HG03097 (cell line): Measurements from ENCODE around the gene FER1L5.
"Not testable (repeated sequence)": the region's sequence is repeated elsewhere in the genome, so short reads cannot be mapped to it uniquely, and the experiment has no call there.

Source experiments
- ATAC-seq: cut with Tn5 transposase; IDR thresholded peaks from one replicate; pipeline ENCODE4 v1.9.1; 2021; ENCODE audit not compliant: unreplicated experiment, low FRiP score

Gene FER1L5

GRCh38 chr2:96633641-96634040 lies 8.9 kb upstream of the FER1L5 start:
- no peak for ATAC-seq

GRCh38 chr2:96636551-96637171 lies 5.9 kb upstream of the FER1L5 start:
- no peak for ATAC-seq

DNA sequence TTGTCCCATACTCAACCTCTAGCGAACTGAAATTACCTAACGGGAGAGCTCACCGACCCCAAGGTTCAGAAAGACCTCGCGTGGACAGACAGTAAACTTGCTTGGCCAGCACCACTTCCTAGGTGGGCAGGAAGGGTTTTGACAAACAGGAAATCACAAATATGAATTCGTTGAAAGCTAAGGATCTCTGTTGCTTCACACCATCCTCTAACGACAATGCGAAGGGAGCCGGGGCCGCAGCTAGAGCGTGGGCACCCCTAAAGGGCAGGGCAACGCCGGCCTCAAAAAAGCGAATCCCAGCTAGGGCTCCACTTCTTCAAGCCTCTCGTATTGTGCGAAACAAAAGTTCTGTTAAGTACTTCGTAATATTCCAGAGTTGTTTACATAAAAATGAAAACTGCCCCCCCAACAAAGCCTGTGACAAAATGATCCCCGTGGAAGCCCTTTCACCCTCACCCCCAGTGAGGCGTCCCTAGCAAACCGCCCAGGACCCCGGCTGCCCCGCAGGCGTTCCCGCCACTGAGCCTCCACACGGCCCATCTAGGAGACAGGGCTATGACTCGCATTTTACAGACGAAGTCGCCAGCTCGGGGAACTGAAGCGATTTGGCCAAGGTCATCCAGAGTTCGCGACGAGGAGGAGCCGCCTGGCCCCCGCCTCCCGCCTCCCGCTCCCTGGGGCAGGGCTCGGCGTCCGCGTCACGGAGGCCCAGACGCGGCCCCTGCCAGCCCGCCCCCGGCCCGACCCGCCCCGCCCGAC lies 5.0 kb upstream of the FER1L5 start:
- ATAC-seq, result peak; percentile 52

DNA sequence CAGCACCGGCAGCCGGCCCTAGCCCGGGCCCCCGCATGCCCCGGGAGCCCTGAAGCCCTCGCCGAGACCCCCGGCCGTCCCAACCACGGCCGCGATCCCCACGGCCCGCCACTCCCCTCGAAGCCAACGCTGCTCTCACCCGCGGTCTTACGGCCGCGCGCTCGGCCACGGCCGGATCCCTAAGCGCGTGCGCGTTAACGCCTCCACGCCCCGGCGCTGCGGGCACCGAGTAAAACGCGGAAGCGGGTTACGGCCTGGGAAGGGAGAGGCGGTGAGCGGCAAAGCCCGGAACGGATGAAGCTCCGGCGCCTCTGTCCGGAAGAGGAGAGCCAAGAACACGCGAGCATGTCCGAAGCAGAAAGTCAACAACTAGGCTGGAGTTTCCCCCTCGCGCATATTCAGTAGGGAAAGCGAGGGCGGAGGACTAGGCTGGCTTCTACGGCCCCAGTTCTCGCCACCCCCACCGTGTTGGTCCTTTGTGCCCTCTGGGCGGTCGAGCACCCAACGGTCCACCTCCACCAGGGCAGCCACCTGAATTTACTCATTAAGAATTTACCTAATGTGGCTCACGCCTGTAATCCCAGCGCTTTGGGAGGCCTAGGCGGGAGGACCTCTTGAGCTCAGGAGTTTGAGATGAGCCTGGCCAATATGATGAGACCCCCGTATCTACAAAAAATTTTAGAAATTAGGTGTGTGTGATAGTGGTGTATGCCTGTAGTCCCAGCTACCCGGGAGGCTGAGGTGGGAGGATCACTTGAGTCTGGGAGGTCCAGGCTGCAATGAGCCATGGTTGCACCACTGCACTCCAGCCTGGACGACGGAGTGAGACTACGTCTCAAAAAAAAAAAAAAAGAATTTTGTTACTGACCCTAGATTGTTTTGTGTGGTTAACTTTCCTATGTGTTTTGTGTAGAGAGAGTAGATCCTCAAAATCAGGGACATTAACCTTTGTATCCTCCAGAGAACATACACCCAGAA lies 4.1 kb upstream of the FER1L5 start, which contains the start of gene KANSL3:
TSS of gene KANSL3 (minus strand) at position 169 of the 978 bp plus-strand sequence. CDS start 1,177 bp downstream, outside the sequence.
- ATAC-seq, result peak; percentile 78

GRCh38 chr2:96647681-96648080 lies 5.1 kb downstream of the FER1L5 start:
- ATAC-seq, result no peak

- no peak for ATAC-seq
These were observed 5.9 kb downstream of the FER1L5 start for GRCh38 chr2:96648306-96648930.

GRCh38 chr2:96649342-96649741 lies 6.8 kb downstream of the FER1L5 start:
- no peak for ATAC-seq

- ATAC-seq, result no peak
These were observed 9.2 kb downstream of the FER1L5 start for GRCh38 chr2:96651793-96652192.

DNA sequence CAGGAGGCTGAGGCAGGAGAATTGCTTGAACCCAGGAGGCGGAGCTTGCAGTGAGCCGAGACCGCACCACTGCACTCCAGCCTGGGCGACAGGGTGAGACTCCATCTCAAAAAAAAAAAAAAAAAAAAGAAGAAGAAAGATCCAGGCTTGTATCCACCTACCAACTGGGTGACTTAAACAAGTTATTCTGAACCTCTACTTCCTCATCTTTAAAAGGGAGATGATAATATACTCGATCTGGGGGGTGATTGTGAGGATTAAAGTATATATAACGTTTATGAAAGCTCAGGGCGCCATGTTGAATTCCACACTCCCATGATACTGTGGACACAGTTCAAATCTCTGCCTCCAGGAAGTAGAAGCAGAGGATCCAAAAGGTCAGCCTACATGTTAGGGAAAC lies 12.2 kb downstream of the FER1L5 start:
- not testable (repeated sequence) for ATAC-seq

DNA sequence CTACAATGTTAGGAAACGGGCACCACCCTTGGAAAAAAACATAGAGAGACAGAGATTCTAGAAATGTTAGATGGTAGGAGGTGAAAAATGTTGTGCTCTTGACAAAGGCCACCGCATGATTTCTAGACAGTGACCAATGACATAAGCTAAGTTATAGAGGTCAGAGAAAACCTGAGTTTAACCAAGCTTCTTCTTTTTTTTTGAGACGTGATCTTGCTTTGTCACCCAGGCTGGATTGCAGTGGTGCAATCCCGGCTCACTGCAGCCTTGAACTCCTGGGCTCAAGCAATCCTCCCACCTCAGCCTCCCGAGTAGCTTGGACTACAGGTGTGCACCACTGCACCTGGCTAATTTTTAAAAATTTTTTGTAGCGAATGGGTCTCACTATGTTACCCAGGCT lies 13.0 kb downstream of the FER1L5 start:
- ATAC-seq, result no peak

DNA sequence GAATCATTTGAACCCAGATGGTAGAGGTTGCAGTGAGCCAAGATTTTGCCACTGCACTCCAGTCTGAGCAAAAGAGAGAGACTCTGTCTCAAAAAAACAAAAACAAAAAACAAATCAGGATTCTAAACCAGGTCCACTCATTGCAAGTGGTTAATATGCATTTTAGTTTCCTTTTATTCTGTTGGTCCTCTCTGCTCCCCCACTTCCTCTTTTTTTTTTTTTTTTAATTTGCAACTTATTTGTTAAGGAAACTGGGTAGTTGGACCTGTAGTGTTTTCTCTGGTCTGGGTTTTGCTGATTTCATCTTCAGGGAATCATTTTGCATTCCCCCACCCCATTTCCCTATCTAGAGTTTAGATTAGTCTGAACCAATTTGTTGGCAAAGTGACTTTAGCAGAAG lies 14.0 kb downstream of the FER1L5 start:
- no peak for ATAC-seq

DNA sequence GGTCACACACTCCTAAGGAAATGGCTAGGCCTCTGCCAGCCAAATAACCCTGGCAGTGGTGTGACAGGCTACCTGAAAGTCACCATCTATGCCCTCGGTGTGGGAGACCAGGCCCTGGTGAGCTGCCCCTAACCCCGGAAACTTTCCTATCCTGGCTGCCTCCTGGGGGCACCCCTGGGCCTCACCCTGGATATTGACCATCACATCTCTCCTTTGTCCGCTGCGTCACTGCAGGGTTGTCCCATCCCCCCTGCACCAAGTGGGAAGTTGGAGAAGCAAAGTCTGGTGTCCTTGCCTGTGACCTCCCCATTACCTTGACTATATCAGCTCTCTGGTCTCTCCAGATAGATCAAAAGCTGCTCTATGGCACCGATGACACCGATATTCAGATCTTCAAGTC lies 18.8 kb downstream of the FER1L5 start:
- no peak for ATAC-seq

GRCh38 chr2:96662360-96662759 lies 19.8 kb downstream of the FER1L5 start:
- ATAC-seq, result no peak

DNA sequence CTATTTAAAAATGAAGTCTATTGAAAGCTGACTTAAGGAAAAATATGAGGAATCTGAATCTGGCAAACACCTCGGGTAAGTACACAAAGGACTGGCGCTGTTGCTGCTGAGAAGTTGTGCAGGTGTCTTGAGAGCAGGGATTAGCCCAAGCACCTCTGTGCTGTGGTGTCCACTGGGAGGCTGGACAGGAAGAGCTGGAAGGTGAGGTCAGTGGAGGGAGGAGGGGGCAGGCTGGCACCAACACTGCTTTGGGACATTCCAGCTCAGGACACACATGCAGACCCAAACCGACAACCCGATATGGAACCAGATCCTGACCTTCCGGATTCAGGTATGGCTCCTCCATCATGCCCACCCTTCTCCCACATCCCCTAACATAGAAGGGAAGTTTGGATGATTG lies 20.6 kb downstream of the FER1L5 start:
- no peak for ATAC-seq

DNA sequence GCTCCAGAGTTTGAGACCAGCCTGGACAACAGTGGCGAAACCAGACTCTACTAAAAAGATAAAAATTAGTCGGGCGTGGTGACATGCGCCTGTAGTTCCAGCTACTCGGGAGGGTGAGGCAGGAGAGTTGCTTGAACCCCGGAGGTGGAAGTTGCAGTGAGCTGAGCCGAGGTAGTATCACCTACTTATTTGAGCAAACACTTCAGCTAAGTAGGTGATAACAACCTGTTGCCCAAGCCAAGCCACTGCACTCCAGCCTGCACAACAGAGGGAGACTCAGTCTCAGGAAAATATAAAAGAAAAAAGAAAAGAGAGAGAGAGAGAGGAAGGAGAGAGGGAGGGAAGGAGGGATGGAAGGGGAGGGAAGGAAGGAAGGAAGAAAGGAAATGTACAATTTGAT lies 21.3 kb downstream of the FER1L5 start:
- ATAC-seq, result no peak

DNA sequence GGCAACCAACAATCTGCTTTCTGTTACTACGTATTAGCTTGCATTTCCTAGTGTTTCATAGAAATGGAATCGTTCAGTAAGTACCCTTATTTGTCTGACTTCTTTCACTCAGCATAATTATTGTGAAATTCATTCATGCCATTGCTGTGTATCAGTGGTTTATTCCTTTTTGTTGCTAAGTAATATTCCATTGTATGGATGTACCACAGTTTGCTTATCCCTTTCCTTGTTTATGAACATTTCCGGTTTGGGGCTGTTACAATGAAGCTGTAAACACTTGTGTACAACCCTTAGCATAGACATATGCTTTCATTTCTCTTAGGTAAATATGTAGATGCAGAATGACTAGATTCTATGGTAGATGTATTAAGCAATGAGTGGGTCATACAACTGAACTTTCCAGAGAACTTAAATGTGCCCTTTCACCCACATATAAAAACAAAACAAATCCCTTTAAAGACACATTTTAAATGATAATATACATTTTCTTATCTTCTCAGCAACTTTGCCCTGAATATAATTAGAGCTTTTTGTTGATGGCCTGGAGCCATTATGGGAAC lies 21.9 kb downstream of the FER1L5 start:
- no peak for ATAC-seq

- ATAC-seq, result no peak
These were observed 22.6 kb downstream of the FER1L5 start for GRCh38 chr2:96665083-96665569.

GRCh38 chr2:96665717-96666116 lies 23.2 kb downstream of the FER1L5 start:
- not testable (repeated sequence) for ATAC-seq

DNA sequence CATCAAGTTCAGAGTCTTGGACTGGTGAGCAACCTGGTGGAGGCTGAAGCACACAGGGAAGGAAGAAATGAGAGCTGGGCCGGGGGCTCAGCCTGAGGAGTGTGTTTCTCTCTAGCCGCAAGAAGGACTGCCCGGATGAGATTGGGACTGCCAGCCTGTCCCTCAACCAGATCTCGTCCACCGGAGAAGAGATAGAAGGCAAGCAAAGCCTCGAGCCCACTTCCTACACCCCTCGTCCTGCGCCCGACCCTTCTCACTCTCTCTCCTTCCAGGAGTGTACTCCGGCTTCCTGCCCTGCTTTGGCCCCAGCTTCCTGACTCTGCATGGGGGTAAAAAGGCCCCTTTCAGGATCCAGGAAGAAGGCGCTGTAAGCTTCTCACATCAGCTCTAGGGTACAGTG lies 26.2 kb downstream of the FER1L5 start:
- ATAC-seq, result no peak

GRCh38 chr2:96669539-96670215 lies 27.1 kb downstream of the FER1L5 start:
- no peak for ATAC-seq
